Measurements from ENCODE around the gene FTCD. TPM values are rescaled to one million over a fixed set of nuclear protein-coding genes. Genes with fewer than 3 reads are reported as not detected.
"Not testable (repeated sequence)": the region's sequence is repeated elsewhere in the genome, so short reads cannot be mapped to it uniquely, and the experiment has no call there.

Gene FTCD
- total RNA-seq, 1 donor from 2014 or later: not detected

- peaks cover 12% of the 10 kb centered on the region for H3K4me1 ChIP-seq
- no peaks in the 10 kb centered on the region for H3K36me3 ChIP-seq
- H3K27ac ChIP-seq: no peak overlapping the region
- intact Hi-C loops (cut with DNase I): no loop called here
- H3K4me3 ChIP-seq: no peak overlapping the region
- TF ChIP-seq POLR2AphosphoS5 (IDR thresholded peaks at IDR 0.05; ENCODE audit: insufficient read depth in 1 of 2, low read depth in 1 of 2): no peak
- TF ChIP-seq CTCF (IDR thresholded peaks at IDR 0.05): no peak
- TF ChIP-seq POLR2A (IDR thresholded peaks at IDR 0.05): no peak
- no peaks in the 10 kb centered on the region for H3K9me3 ChIP-seq
- no peak for DNase-seq (ENCODE audit: extremely low spot score in 2 of 2)
- H3K27me3 ChIP-seq: no peaks in the 10 kb centered on the region
Measured at GRCh38 chr21:46178961-46179360, 23.6 kb upstream of the FTCD start.

- intact Hi-C loops (cut with DNase I); H3K27me3 ChIP-seq: not testable (repeated sequence)
Measured at GRCh38 chr21:46176443-46177129, 21.2 kb upstream of the FTCD start.

GRCh38 chr21:46173573-46173972 lies 18.2 kb upstream of the FTCD start:
- no peak overlapping the region for H3K4me3 ChIP-seq

More at GRCh38 chr21:46176443-46177129, 21.2 kb upstream of the FTCD start:
- not testable (repeated sequence) for H3K4me3 ChIP-seq; H3K27ac ChIP-seq; H3K9me3 ChIP-seq; H3K36me3 ChIP-seq; DNase-seq (ENCODE audit: extremely low spot score in 2 of 2); H3K4me1 ChIP-seq

GRCh38 chr21:46172863-46173528 lies 17.6 kb upstream of the FTCD start:
- Histone ChIP-seq H3K4me3 (no peak overlapping the region), H3K4me1 (no peaks in the 10 kb centered on the region), H3K27ac (no peak overlapping the region), H3K9me3 (no peaks in the 10 kb centered on the region), H3K36me3 (no peaks in the 10 kb centered on the region), H3K27me3 (no peaks in the 10 kb centered on the region)
- peak; percentile 72 to 93 for DNase-seq (ENCODE audit: extremely low spot score in 2 of 2)
- intact Hi-C loops (cut with DNase I): no loop called here
- no peak for TF ChIP-seq POLR2A (IDR thresholded peaks at IDR 0.05)
- no peak for TF ChIP-seq POLR2AphosphoS5 (IDR thresholded peaks at IDR 0.05; ENCODE audit: insufficient read depth in 1 of 2, low read depth in 1 of 2)
- TF ChIP-seq CTCF (IDR thresholded peaks at IDR 0.05): no peak

More at GRCh38 chr21:46173573-46173972, 18.2 kb upstream of the FTCD start:
- TF ChIP-seq POLR2AphosphoS5 (IDR thresholded peaks at IDR 0.05; ENCODE audit: insufficient read depth in 1 of 2, low read depth in 1 of 2) (no peak), CTCF (IDR thresholded peaks at IDR 0.05) (no peak), POLR2A (IDR thresholded peaks at IDR 0.05) (no peak)
- no peak overlapping the region for H3K27ac ChIP-seq
- no peaks in the 10 kb centered on the region for H3K36me3 ChIP-seq
- intact Hi-C loops (cut with DNase I): no loop called here
- H3K27me3 ChIP-seq: no peaks in the 10 kb centered on the region
- no peaks in the 10 kb centered on the region for H3K9me3 ChIP-seq
- DNase-seq (ENCODE audit: extremely low spot score in 2 of 2): no peak
- H3K4me1 ChIP-seq: no peaks in the 10 kb centered on the region

- no peak for TF ChIP-seq POLR2A (IDR thresholded peaks at IDR 0.05)
- intact Hi-C loops (cut with DNase I): no loop called here
- DNase-seq (ENCODE audit: extremely low spot score in 2 of 2): peak in 1 of 2 donors; percentile 83
- H3K4me3 ChIP-seq: no peak overlapping the region
- no peaks in the 10 kb centered on the region for H3K27me3 ChIP-seq
- no peak overlapping the region for H3K27ac ChIP-seq
- H3K9me3 ChIP-seq: no peaks in the 10 kb centered on the region
- H3K36me3 ChIP-seq: no peaks in the 10 kb centered on the region
- no peaks in the 10 kb centered on the region for H3K4me1 ChIP-seq
Measured at GRCh38 chr21:46171996-46172862, 16.9 kb upstream of the FTCD start.

Data from vagina (tissue), 2 donors.